HG03095 (cell line): ENCODE data around the gene PACSIN1.
"Not testable (repeated sequence)": the region's sequence is repeated elsewhere in the genome, so short reads cannot be mapped to it uniquely, and the experiment has no call there.

Experiments
- ATAC-seq: cut with Tn5 transposase; IDR thresholded peaks from one replicate; pipeline ENCODE4 v1.9.1; 2021; ENCODE audit warnings: moderate library complexity; ENCODE audit not compliant: unreplicated experiment

PACSIN1 gene

DNA sequence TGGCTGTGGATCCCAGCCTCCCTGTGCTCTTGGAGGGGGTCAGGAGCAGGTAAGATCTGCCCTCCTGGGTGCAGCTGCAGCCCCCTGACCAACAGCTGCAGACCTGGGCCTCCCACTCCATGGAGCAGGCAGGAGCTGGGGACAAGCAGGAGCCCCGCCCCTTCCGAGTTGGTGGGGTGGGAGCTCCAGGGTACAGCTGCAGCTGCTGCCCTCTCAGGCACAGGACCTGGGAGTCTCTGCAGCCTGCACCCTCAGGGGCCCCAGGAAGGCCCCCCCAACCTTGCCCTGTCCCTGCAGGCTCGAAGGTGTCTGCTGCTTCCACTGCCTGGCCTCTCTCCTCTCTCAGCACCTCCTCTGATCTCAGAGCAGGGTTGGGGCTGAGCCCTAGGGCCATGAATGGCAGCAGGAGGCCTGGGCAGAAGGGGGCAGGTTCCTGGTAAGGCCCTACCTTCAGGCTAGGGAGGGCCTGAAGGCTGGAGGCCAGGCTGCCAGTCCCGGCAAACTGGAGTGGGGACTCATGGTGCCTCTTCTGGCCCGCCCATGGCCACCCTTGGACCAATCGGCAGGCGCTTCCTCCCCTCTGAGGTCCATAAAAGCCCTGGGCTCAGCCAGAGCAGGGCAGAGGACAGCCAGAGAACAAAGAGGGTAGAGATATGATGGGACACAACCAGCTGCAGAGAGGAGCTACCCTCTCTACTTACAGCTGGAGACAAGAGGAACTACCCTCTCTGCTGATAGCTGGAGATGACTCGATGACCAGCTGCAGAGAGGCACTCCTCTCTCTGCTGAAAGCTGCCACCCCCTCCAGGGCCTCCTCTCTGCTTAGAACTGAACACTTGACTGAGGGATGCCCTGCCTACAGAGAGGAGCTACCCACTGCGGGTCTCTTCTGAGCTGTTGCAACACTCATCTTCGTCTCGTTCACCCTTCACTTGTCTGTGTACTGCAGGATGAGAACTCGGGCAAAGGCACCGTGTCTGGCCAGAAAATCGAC is 7.8 kb upstream of the PACSIN1 start:
- ATAC-seq, result no peak

GRCh38 chr6:34459899-34460593 is 5.8 kb upstream of the PACSIN1 start:
- ATAC-seq, result no peak

- no peak for ATAC-seq
Measured at GRCh38 chr6:34460796-34461507, 4.9 kb upstream of the PACSIN1 start.

DNA sequence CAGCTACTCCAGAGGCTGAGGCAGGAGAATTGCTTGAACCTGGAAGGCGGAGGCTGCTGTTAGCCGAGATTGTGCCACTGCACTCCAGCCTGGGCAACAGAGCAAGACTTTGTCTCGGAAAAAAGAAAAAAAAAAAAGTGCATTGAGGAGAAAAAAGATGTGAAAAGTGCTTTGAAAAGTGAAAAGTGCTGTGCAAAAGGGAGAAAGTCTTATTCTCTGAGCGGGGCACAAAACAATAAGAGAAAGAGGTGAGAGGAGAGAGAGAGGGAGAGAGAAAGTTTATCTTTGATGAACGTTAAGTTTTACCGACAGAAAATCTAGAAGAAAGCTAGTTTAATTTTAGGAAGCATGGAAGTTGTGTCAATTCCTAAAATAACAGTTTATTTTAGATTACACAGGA is 3.9 kb upstream of the PACSIN1 start:
- no peak for ATAC-seq

GRCh38 chr6:34462551-34462971 is 3.3 kb upstream of the PACSIN1 start:
- ATAC-seq, result no peak

DNA sequence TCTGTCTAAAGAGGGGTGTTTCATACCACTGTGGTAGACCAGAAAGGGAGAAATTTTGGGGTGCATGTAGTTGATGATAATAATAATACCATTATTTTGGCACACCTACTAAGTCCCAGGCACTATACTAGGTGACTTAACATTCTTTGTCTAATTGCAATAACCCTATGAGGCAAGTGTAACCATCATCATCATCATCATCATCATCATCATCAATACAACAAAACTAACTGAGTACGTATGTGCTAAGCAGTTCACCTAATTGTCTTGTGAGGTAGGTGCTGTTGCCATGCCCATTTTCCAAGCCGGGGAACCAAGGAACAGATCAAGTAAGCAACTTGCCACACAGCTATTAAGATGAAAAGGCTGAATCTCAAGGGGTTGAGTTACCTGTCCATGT is 2.6 kb upstream of the PACSIN1 start:
- no peak for ATAC-seq

DNA sequence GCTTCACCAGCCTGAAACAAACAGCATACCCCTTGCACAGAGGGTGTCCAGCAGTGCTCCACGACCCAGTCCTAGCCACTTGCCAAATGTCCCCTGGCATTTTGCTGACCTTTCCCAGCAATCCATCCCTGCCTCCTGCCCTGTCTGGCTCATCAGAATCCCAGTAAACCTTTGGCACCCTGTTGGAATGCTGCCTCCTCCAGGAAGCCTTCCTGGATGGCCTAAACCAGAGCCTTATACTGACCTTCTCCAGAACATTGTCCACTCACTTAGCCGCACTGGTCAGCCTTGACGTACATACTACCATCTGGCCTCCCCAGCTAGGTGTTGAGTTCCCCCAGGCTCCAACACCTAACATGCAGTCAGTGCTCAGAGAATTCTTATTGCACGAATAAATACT is 2.0 kb upstream of the PACSIN1 start:
- ATAC-seq, result no peak

DNA sequence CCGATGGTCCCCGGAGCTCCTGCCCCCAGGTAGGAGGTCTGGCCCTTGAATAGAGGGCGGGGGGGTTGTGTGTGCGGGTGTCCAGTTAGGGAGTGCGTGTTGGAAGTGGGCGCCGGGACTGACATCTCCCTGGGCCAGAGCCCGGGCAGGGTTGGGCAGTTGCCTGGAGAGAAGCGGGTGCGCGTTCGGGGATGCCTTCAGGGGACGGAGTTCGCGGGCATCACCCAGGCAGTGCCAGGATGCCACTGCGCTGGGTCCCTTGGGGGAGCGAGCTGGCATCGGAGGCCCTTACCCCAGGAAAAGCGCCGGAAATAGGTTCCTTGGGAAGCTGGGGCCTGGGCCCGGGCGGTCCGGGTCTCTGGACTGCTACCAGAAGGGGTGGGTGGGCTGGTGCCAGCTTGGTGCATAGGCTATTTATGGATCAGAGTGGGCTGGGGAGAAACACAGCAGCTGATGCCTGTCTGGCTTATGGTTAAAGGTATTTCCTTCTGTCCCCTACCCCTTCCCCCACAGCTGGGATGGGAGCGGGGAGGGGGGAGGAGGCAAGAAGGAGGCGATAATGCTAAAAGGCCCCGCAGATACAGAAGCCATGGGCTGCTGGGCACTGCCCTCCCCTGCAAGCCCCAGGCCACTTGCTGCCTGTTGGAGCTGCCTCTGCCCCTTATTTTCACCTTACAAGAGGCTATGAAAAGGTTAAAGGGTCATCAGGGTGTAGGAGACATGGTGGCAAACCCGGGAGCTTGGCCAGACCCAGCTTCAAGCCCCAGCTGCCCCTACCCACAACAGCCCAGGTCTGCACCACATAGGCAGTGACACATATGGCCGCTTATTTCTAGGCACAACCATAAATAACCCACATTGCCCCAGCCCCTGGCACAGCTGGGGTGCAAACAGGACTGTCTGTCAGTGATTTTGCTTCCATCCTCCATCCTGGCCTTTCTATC is 638 bp downstream of the PACSIN1 start:
- no peak for ATAC-seq

DNA sequence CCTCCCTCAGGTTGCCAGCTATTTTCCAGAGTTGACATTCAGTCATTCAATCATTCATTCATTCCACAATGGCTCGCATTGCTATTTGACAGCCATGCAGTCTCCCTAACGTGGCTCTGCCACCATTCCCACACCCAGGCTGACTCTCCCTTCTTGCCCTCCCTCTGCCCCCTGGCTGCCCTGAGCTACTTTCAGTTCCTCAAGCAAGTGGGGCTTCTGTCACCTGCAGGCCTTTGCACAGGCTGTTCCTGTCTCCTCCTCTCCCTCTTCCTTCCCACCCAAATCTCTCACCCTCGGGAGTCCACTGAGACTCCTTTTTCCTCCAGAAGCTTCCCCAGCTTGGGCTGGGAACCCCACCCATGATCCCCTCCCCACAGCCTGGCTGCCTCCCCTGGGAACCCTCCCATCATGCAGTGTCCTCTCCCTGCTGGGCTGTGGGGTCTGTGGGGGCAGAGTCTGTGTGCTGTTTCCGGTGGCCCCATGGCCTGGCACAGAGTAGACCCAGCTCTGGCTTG is 2.6 kb downstream of the PACSIN1 start:
- no peak for ATAC-seq

- no peak for ATAC-seq
Measured at GRCh38 chr6:34469499-34469898, 3.6 kb downstream of the PACSIN1 start.

- no peak for ATAC-seq
Measured at GRCh38 chr6:34472425-34472824, 6.5 kb downstream of the PACSIN1 start.

DNA sequence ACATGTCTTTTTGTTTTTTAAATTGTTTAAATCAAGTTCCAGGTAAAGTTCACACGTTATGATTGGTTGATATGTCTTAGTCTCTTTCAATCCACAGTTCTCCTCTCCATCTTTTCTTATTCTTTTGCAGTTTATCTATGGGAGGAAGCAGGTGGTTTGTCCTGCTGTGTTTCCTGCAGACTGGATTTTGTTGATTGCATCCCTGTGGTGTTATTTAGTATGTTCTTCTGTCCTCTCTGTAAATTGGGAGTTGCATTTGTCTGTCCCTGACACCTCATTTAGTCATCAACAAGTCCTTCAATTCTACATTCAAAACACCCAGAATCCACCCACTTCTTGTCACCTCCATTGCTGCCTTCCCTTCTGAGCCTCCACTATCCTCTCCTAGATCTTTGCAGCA is 8.1 kb downstream of the PACSIN1 start:
- no peak for ATAC-seq

- no peak for ATAC-seq
Measured at GRCh38 chr6:34474754-34475153, 8.9 kb downstream of the PACSIN1 start.

GRCh38 chr6:34475238-34475682 is 9.4 kb downstream of the PACSIN1 start:
- no peak for ATAC-seq

- no peak for ATAC-seq
Measured at GRCh38 chr6:34475767-34476328, 10.0 kb downstream of the PACSIN1 start.

GRCh38 chr6:34476447-34476846 is 10.6 kb downstream of the PACSIN1 start:
- ATAC-seq, result no peak

- no peak for ATAC-seq
Measured at GRCh38 chr6:34476921-34477320, 11.0 kb downstream of the PACSIN1 start.

DNA sequence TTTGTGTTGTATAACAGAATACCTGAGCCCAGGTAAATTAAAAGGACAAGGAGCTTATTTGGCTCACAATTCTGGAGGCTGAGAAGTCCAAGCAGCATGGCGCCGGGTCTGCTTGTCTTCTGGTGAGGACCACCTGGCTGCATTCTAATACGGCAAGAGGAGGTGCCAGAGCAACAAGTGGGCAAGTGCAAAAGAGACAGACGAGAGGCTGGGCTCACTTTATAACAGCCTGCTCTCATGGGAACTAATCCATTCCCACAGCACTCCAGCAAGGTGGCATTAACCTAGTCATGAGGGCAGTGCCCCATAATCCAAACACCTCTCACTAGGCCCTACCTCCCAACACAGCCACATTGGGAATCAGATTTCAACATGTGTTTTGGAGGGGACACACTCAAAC is 12.9 kb downstream of the PACSIN1 start:
- no peak for ATAC-seq

- ATAC-seq, result not testable (repeated sequence)
Measured at GRCh38 chr6:34483781-34484180, 17.9 kb downstream of the PACSIN1 start.

GRCh38 chr6:34484391-34484790 is 18.5 kb downstream of the PACSIN1 start:
- ATAC-seq, result no peak
